A549 (cell line): Measurements from ENCODE around the gene TRPC3. TPM values are rescaled to one million over a fixed set of nuclear protein-coding genes. Genes with fewer than 3 reads are reported as not detected.

Experiments used
- ATAC-seq, 2 experiments: fragments of 200-7000 bp in 1 of 2; fragments of >200 bp in 1 of 2; cut with Nextera tagmentation in 1 of 2; cut with Tn5 transposase in 1 of 2; 3 replicates each; pipeline versions ENCODE4 v1.8.0 to v1.9.1; 2018 to 2020; ENCODE audit warnings: mild to moderate bottlenecking in 1 of 2, moderate library complexity in 1 of 2
- CTCF ChIA-PET: fragments of 300-600 bp; sonication (Branson Sonifier 250); formaldehyde crosslinking; extraction: SDS; loops from one replicate; lab custom pipeline; 2021; ENCODE audit warnings: antibody characterized with exemption, inconsistent platforms; lab: Yijun Ruan, JAX
- POLR2A ChIA-PET: fragments of 350-600 bp; formaldehyde crosslinking; extraction: SDS; loops from one replicate; lab custom pipeline; 2021; ENCODE audit warnings: antibody characterized with exemption, inconsistent platforms; lab: Yijun Ruan, JAX
- DNase-seq, 2 experiments: peaks; one replicate each; pipeline versions ENCODE4 v3.0.0 to v3.0.0-alpha.2; 2011 to 2016; ENCODE audit warnings: low read depth in 1 of 2, low spot score in 1 of 2
- FAIRE-seq: peaks from 2 replicates; lab custom pipeline; 2011; peaks lifted over from hg19 to GRCh38; lab: Jason Lieb, UNC
- H3K27ac ChIP-seq, 2 experiments: fragments of >200 bp; sonication (Bioruptor Twin); formaldehyde crosslinking; 3 replicates each; pipeline ENCODE4 v1.5.1; 2016 to 2017
- H3K4me1 ChIP-seq: fragments of >200 bp; sonication (Bioruptor Twin); formaldehyde crosslinking; 3 replicates; pipeline ENCODE4 v1.6.1; 2016
- H3K4me2 ChIP-seq: fragments of >200 bp; sonication (Bioruptor Twin); formaldehyde crosslinking; 3 replicates; pipeline ENCODE4 v1.6.1; 2016
- H3K4me3 ChIP-seq: fragments of >200 bp; sonication (Bioruptor Twin); formaldehyde crosslinking; 3 replicates; pipeline ENCODE4 v1.5.1; 2016
- H3K9me3 ChIP-seq: fragments of >200 bp; sonication (Bioruptor Twin); formaldehyde crosslinking; 3 replicates; pipeline ENCODE4 v1.6.1; 2016
- EHF ChIP-seq: fragments of 250-450 bp; sonication (Bioruptor Pico); IDR thresholded peaks from 2 replicates; pipeline ENCODE4 v1.5.0; 2020; ENCODE audit warnings: mild to moderate bottlenecking
- EHMT2 ChIP-seq: fragments of 200-600 bp; sonication (generic); IDR thresholded peaks from 2 replicates; pipeline ENCODE4 v1.6.1; 2016; ENCODE audit warnings: antibody characterized with exemption, low read depth, mild to moderate bottlenecking, moderate library complexity
- ESRRA ChIP-seq: fragments of 150-350 bp; IDR thresholded peaks from 2 replicates; pipeline ENCODE4 v1.6.1; 2014; ENCODE audit warnings: mild to moderate bottlenecking, low read length, borderline replicate concordance
- FOSL2 ChIP-seq, 2 experiments: fragments of 450-650 bp in 1 of 2; fragments of >200 bp in 1 of 2; sonication (Bioruptor Twin) in 1 of 2; formaldehyde crosslinking; IDR thresholded peaks; 2 replicates each; pipeline versions ENCODE4 v1.5.0 to v1.6.1; 2016 to 2020; ENCODE audit warnings: mild to moderate bottlenecking in 1 of 2, moderate library complexity in 1 of 2
- HDAC2 ChIP-seq: fragments of 200-600 bp; sonication (generic); IDR thresholded peaks from 2 replicates; pipeline ENCODE4 v1.6.1; 2016
- HEYL ChIP-seq: fragments of 250-450 bp; sonication (Bioruptor Pico); IDR thresholded peaks from 2 replicates; pipeline ENCODE4 v1.8.0; 2021; ENCODE audit warnings: mild to moderate bottlenecking, moderate library complexity
- KDM1A ChIP-seq: fragments of 200-600 bp; sonication (generic); IDR thresholded peaks from 2 replicates; pipeline ENCODE4 v1.6.1; 2016; ENCODE audit warnings: low read depth, mild to moderate bottlenecking
- KDM5A ChIP-seq: fragments of 200-600 bp; sonication (generic); IDR thresholded peaks from 2 replicates; pipeline ENCODE4 v1.6.1; 2016; ENCODE audit warnings: antibody characterized with exemption, mild to moderate bottlenecking
- PHF8 ChIP-seq: fragments of 200-600 bp; sonication (generic); IDR thresholded peaks from 2 replicates; pipeline ENCODE4 v1.6.1; 2016; ENCODE audit warnings: low read depth, mild to moderate bottlenecking, antibody characterized with exemption, moderate library complexity, borderline replicate concordance
- SMC3 ChIP-seq: fragments of >200 bp; sonication (Bioruptor Twin); formaldehyde crosslinking; IDR thresholded peaks from 3 replicates; pipeline ENCODE4 v1.6.1; 2018; ENCODE audit warnings: inconsistent platforms
- TFCP2L1 ChIP-seq: fragments of 250-450 bp; sonication (Bioruptor Pico); IDR thresholded peaks from 2 replicates; pipeline ENCODE4 v1.5.0; 2021; ENCODE audit warnings: mild to moderate bottlenecking
- TP53 ChIP-seq: fragments of 250-450 bp; sonication (Bioruptor Pico); IDR thresholded peaks from 2 replicates; pipeline ENCODE4 v1.5.0; 2021; ENCODE audit warnings: mild to moderate bottlenecking, moderate library complexity
- ZC3H11A ChIP-seq: fragments of 450-650 bp; IDR thresholded peaks from 2 replicates; pipeline ENCODE4 v1.6.1; 2014; ENCODE audit warnings: antibody characterized with exemption, mild to moderate bottlenecking
- ZNF302 ChIP-seq: fragments of 250-450 bp; sonication (Bioruptor Pico); IDR thresholded peaks from 2 replicates; pipeline ENCODE4 v1.9.0; 2021; ENCODE audit warnings: inconsistent platforms, mild to moderate bottlenecking, moderate library complexity
- WGBS: methylation state at CpG from one replicate; pipeline ENCODE4 v1.1.6; 2017; ENCODE audit errors: missing lambda C conversion rate; 5-methylcytosine and 5-hydroxymethylcytosine counted together
- polyA plus RNA-seq, 4 experiments: library from polyadenylated mRNA; depleted of rRNA in 3 of 4; stranded (reverse); fragments of >200 nt; fragmentation: RNase III in 1 of 4; extraction: RNeasy Plus Mini Kit Qiagen cat#74134 plus additional on column Dnase treatment in 1 of 4; gene quantifications; 2 replicates in 3 of 4; 3 replicates in 1 of 4; pipeline ENCODE4 v1.2.3, GENCODE V29; 2011 to 2017
- TF ChIP-seq, protein P1 (sequence below): IDR thresholded peaks from 2 replicates; pipeline ENCODE4 v1.6.1; 2012; ENCODE audit warnings: low read depth, borderline replicate concordance
- TF ChIP-seq, protein P2 (sequence below): fragments of 450-650 bp; IDR thresholded peaks from 2 replicates; pipeline ENCODE4 v1.6.1; 2014; ENCODE audit warnings: antibody characterized with exemption
- TF ChIP-seq, protein P3 (sequence below): fragments of >200 bp; sonication (Bioruptor Twin); formaldehyde crosslinking; IDR thresholded peaks from 3 replicates; pipeline ENCODE4 v1.5.1; 2016
- TF ChIP-seq, protein P4 (sequence below): fragments of 250-450 bp; sonication (Bioruptor Pico); IDR thresholded peaks from 2 replicates; pipeline ENCODE4 v1.5.0; 2020; ENCODE audit warnings: low read depth, mild to moderate bottlenecking, moderate library complexity
- TF ChIP-seq, protein P5 (sequence below): fragments of >200 bp; sonication (Bioruptor Twin); formaldehyde crosslinking; IDR thresholded peaks from 2 replicates; pipeline ENCODE4 v1.6.1; 2016

TRPC3 gene
- polyA plus RNA-seq, 2 of the 4 experiments (the other 2 are of a cell fraction): 0.03 to 0.04 TPM

DNA sequence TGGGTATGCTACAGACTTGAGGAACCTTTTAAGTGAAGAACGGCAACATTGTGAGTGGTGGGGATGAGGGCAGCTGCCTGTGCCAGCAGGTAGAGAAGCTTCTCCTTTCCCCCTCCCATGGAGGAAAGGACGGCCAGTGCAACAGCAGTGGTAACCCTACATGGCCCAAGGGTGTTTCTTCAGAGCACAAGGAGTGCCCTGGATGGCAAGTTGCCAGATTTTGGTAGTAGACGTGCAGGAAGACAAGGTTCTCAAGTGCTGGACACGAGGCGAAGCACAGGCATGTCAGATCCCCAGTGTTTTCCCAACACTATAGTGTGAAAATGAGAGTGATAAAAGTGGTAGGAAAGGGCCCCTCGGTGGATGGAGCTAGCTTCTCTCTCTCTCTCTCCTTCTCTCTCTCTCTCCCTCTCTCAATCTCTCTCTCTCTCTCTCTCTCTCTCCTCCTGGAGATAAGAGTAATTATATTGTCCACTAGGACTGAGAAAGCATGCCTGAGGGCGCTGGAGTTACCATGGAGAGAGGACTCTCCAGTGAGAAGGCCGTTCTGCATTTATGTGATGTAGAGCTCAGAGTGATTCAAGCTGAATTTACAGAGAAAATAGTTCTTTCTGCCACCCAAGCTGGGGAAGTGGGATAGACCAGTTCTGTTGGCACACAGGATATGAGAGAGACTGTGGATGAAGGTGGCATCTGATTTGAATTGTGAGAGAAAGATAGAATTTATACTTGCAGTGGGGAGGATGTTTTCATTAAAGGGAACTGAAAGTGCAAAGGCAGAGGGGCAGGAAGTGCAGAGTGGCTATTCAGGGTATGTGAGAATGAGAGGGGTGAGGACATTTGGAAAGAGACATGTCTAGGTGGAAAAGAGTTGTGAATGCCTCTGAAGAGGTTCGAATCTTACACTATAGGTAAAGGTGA lies 25.7 kb upstream of the TRPC3 start:
- WGBS: 4% methylated on average over 9 of the region's 9 CpGs
- no peak for TF ChIP-seq HEYL (CRISPR knock-in tag)
- TF ChIP-seq PHF8: no peak
- TF ChIP-seq SMC3: no peak
- no peak for TF ChIP-seq TP53 (CRISPR knock-in tag)
- TF ChIP-seq EHMT2: no peak
- TF ChIP-seq EHF: no peak
- TF ChIP-seq HDAC2: no peak
- TF ChIP-seq, protein P1, sequence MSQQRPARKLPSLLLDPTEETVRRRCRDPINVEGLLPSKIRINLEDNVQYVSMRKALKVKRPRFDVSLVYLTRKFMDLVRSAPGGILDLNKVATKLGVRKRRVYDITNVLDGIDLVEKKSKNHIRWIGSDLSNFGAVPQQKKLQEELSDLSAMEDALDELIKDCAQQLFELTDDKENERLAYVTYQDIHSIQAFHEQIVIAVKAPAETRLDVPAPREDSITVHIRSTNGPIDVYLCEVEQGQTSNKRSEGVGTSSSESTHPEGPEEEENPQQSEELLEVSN: no peak
- no peak for TF ChIP-seq ESRRA
- TF ChIP-seq FOSL2 (IDR thresholded peaks at IDR 0.05): no peak
- no peak for TF ChIP-seq FOSL2 (CRISPR knock-in tag; IDR thresholded peaks at IDR 0.05)
- no peak for FAIRE-seq
- no peak overlapping the region for H3K4me3 ChIP-seq
- H3K27ac ChIP-seq: no peak overlapping the region
- ATAC-seq: no peak
- DNase-seq: peak in 1 of 2 experiments; percentile 0
- no peak overlapping the region for H3K4me2 ChIP-seq
- POLR2A ChIA-PET: no interaction called here
- CTCF ChIA-PET: interaction anchor here (1.0 kb wide), 1 partner anchor 14 kb away, joined by 3 read pairs; no protein-coding TSS in a partner anchor
- H3K9me3 ChIP-seq: no peaks in the 10 kb centered on the region
- no peaks in the 10 kb centered on the region for H3K4me1 ChIP-seq

DNA sequence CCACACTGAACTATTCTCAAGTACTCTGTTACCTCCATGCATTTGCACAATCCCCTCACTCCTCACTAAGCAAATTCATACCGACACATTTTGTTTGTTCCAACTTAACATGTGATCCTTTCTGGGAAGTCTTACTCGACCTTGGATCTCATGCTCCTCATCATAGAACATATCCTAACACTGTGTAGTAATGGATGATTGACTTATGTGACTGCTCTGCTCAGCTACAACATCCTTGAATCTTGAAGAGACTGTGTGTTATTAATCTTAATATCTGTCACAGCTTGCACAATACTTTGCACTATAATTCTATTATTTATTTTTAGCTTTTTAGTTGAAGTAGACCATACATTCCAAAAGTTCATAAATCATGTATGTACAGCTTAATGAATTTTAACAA lies 23.9 kb upstream of the TRPC3 start:
- TF ChIP-seq HEYL (CRISPR knock-in tag) (no peak), KDM5A (no peak), TFCP2L1 (no peak)
- TF ChIP-seq, protein P2, sequence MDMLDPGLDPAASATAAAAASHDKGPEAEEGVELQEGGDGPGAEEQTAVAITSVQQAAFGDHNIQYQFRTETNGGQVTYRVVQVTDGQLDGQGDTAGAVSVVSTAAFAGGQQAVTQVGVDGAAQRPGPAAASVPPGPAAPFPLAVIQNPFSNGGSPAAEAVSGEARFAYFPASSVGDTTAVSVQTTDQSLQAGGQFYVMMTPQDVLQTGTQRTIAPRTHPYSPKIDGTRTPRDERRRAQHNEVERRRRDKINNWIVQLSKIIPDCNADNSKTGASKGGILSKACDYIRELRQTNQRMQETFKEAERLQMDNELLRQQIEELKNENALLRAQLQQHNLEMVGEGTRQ: no peak
- TF ChIP-seq, protein P3, sequence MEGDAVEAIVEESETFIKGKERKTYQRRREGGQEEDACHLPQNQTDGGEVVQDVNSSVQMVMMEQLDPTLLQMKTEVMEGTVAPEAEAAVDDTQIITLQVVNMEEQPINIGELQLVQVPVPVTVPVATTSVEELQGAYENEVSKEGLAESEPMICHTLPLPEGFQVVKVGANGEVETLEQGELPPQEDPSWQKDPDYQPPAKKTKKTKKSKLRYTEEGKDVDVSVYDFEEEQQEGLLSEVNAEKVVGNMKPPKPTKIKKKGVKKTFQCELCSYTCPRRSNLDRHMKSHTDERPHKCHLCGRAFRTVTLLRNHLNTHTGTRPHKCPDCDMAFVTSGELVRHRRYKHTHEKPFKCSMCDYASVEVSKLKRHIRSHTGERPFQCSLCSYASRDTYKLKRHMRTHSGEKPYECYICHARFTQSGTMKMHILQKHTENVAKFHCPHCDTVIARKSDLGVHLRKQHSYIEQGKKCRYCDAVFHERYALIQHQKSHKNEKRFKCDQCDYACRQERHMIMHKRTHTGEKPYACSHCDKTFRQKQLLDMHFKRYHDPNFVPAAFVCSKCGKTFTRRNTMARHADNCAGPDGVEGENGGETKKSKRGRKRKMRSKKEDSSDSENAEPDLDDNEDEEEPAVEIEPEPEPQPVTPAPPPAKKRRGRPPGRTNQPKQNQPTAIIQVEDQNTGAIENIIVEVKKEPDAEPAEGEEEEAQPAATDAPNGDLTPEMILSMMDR: no peak
- Histone ChIP-seq H3K4me3 (no peak overlapping the region), H3K4me2 (no peak overlapping the region), H3K4me1 (no peaks in the 10 kb centered on the region), H3K27ac (no peak overlapping the region), H3K9me3 (no peaks in the 10 kb centered on the region)
- FAIRE-seq: no peak
- DNase-seq: no peak
- ChIA-PET POLR2A (no interaction called here), CTCF (no interaction called here)
- WGBS: 6% methylated on average over 2 of the region's 2 CpGs
- ATAC-seq: no peak

DNA sequence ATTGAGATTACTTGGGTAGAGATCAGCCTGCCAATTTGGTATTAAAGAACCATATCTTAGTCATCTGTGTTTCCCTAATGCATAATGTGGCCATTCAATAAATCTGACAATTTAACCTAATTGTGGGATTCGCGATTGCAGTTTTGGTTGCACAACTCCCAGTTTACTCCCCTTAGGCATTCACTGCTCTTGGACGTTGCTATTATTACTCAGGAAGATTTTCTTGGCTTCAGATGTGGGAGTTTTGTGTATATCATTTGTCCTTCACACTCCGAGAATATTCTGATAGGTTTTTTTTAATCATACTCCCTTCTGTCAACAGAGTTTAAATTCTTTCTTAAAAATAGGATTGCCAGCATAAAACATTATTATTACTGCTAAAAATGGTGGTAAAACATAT lies 22.0 kb upstream of the TRPC3 start:
- no peak for FAIRE-seq
- Histone ChIP-seq H3K4me3 (no peak overlapping the region), H3K4me1 (no peaks in the 10 kb centered on the region), H3K4me2 (no peak overlapping the region), H3K9me3 (no peaks in the 10 kb centered on the region), H3K27ac (no peak overlapping the region)
- POLR2A ChIA-PET: no interaction called here
- no peak for DNase-seq
- TF ChIP-seq KDM1A: no peak
- TF ChIP-seq ZNF302 (CRISPR knock-in tag): no peak
- TF ChIP-seq, protein P2: no peak
- TF ChIP-seq, protein P4, sequence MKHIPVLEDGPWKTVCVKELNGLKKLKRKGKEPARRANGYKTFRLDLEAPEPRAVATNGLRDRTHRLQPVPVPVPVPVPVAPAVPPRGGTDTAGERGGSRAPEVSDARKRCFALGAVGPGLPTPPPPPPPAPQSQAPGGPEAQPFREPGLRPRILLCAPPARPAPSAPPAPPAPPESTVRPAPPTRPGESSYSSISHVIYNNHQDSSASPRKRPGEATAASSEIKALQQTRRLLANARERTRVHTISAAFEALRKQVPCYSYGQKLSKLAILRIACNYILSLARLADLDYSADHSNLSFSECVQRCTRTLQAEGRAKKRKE: no peak
- TF ChIP-seq, protein P5, sequence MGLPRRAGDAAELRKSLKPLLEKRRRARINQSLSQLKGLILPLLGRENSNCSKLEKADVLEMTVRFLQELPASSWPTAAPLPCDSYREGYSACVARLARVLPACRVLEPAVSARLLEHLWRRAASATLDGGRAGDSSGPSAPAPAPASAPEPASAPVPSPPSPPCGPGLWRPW: no peak
- no peak for TF ChIP-seq KDM5A
- no peak for TF ChIP-seq ZC3H11A
- TF ChIP-seq ESRRA: no peak
- TF ChIP-seq TP53 (CRISPR knock-in tag): no peak
- ATAC-seq: no peak
- CTCF ChIA-PET: no interaction called here
- 53% methylated on average over 4 of the region's 4 CpGs for WGBS
